Measurements from ENCODE around the gene NXF1. TPM values are rescaled to one million over a fixed set of nuclear protein-coding genes. Genes with fewer than 3 reads are reported as not detected.
A peak's percentile ranks its signal among the peaks of the same experiment; 100 is the strongest.

NXF1 gene
- total and polyA plus RNA-seq, 4 donors = 17.3 to 38.3 (median 32.7) TPM

GRCh38 chr11:62771144-62772021 is 33.9 kb downstream of the NXF1 start, which contains the start of gene TAF6L:
TAF6L (plus strand) TSS chr11:62771396; CDS start chr11:62775784, 4,388 bp downstream.
- peak within 1 kb of the TSS; percentile 57 to 62 for H3K9ac ChIP-seq (ENCODE audit: low read depth in 1 of 2, low read length in 2 of 2)
- TF ChIP-seq FOXA1 (IDR thresholded peaks at IDR 0.05) (no peak), ZBTB33 (IDR thresholded peaks at IDR 0.05) (no peak), MAX (IDR thresholded peaks at IDR 0.05) (peak; percentile 56), EGR1 (IDR thresholded peaks at IDR 0.05; ENCODE audit: low read depth in 2 of 2) (peak; percentile 59 to 71), SP1 (IDR thresholded peaks at IDR 0.05) (peak; percentile 88), REST (IDR thresholded peaks at IDR 0.05) (no peak), FOXA2 (IDR thresholded peaks at IDR 0.05) (no peak), YY1 (IDR thresholded peaks at IDR 0.05) (peak; percentile 54), RXRA (IDR thresholded peaks at IDR 0.05) (peak; percentile 77 to 90), NR2F2 (IDR thresholded peaks at IDR 0.05) (peak; percentile 92), GABPA (IDR thresholded peaks at IDR 0.05 in 1 of 2, conservative IDR thresholded peaks at IDR 0.05 in 1 of 2) (peak; percentile 22 to 80), JUND (IDR thresholded peaks at IDR 0.05) (peak in 1 of 2 donors; percentile 23), ATF3 (IDR thresholded peaks at IDR 0.05) (no peak), RAD21 (IDR thresholded peaks at IDR 0.05) (no peak), HNF4A (conservative IDR thresholded peaks at IDR 0.05) (peak; percentile 44 to 59), HNF4G (IDR thresholded peaks at IDR 0.05) (no peak), CTCF (IDR thresholded peaks at IDR 0.05; ENCODE audit: low read depth, low read length, missing input control) (no peak), TAF1 (conservative IDR thresholded peaks at IDR 0.05) (no peak)
- 2% methylated on average over 60 of the region's 60 CpGs for WGBS
- peak within 1 kb of the TSS; percentile 66 to 70 (median 68) for H3K4me3 ChIP-seq (ENCODE audit: low read depth in 1 of 3, low read length in 3 of 3)
- peak within 1 kb of the TSS; percentile 94 for H3K27ac ChIP-seq (ENCODE audit: low read depth in 1 of 2, low read length in 2 of 2)
- peaks cover 2 to 24% (median 13%) of the 10 kb centered on the region in 4 donors for H3K36me3 ChIP-seq (ENCODE audit: control insufficient read depth in 4 of 4, insufficient read depth in 3 of 4, low read depth in 1 of 4, low read length in 3 of 4)
- peaks cover 4 to 23% (median 17%) of the 10 kb centered on the region in 4 donors for H3K4me1 ChIP-seq (ENCODE audit: control insufficient read depth in 4 of 4, insufficient read depth in 4 of 4, low read length in 3 of 4)
- DNase-seq (ENCODE audit: low spot score) = peak; percentile 93
- no peaks in the 10 kb centered on the region for H3K27me3 ChIP-seq (ENCODE audit: control insufficient read depth in 4 of 4, insufficient read depth in 4 of 4, low read length in 3 of 4)
- no peaks in the 10 kb centered on the region for H3K9me3 ChIP-seq (ENCODE audit: control insufficient read depth in 4 of 4, low read length in 3 of 4)

Measured in liver (tissue), 9 donors.